ENCODE results near the gene KLF17.
A peak's percentile ranks its signal among the peaks of the same experiment; 100 is the strongest.

The KLF17 gene

DNA sequence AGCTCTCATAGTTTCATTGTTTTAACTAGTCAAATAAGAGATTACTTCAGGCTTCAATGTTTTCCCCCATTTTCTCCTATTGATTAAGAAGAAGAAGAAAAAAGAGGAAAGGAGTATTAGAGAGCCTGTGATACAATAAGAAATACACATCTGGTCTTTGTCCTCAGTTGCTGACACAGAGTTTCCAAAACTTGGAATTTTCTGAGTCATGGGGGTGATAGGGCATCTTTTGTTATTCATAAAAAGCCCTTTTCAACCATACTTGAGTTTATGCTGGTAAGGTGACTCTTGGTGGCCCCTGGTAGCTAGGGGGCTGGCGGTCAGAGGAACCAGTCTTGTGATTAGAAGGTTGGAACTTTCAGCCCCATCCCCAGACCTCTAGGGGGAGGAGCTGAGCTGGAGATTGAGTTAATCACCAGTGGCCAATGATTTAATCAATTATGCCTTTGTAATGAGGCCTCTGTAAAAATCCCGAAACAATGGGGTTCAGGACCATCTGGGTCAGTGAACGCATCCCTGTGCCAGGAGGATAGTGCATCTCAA is 51.7 kb downstream of the KLF17 start:
- DNase-seq (ENCODE audit: low read depth), result peak; percentile 40
- TF ChIP-seq, protein P1, sequence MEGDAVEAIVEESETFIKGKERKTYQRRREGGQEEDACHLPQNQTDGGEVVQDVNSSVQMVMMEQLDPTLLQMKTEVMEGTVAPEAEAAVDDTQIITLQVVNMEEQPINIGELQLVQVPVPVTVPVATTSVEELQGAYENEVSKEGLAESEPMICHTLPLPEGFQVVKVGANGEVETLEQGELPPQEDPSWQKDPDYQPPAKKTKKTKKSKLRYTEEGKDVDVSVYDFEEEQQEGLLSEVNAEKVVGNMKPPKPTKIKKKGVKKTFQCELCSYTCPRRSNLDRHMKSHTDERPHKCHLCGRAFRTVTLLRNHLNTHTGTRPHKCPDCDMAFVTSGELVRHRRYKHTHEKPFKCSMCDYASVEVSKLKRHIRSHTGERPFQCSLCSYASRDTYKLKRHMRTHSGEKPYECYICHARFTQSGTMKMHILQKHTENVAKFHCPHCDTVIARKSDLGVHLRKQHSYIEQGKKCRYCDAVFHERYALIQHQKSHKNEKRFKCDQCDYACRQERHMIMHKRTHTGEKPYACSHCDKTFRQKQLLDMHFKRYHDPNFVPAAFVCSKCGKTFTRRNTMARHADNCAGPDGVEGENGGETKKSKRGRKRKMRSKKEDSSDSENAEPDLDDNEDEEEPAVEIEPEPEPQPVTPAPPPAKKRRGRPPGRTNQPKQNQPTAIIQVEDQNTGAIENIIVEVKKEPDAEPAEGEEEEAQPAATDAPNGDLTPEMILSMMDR (conservative IDR thresholded peaks at IDR 0.05; ENCODE audit: low read depth, low read length), result peak; percentile 34

DNA sequence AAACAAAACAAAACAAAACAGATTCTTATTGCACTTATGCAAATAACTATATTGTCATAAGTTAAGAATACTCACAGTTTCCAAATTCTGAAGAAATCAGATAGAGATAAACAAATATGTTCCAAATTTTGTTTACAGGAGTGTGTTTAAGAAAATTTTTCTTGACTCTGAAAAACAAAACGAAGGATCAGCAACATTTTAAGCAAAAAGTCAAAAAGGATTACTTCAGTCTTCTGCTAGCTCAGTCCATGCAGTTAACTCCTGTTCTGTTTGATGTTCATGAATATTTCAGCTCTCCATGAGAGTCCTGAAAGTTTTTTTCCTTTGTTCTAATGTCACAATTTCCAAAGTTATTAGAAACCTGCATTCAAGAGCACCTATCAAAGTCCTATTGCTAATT is 56.0 kb downstream of the KLF17 start:
- TF ChIP-seq, protein P1 (conservative IDR thresholded peaks at IDR 0.05; ENCODE audit: low read depth, low read length), result no peak
- DNase-seq (ENCODE audit: low read depth), result no peak
- H3K4me3 ChIP-seq (ENCODE audit: low read depth, low read length), result no peak overlapping the region

More for the DNA sequence above, 51.7 kb downstream of the KLF17 start:
- H3K4me3 ChIP-seq (ENCODE audit: low read depth, low read length), result no peak overlapping the region
